GF-D8 (cell line): ENCODE results near the gene GABRP.
"Not testable (repeated sequence)": the region's sequence is repeated elsewhere in the genome, so short reads cannot be mapped to it uniquely, and the experiment has no call there.

Experiments
- DNase-seq: peaks from one replicate; lab custom pipeline; 2025; lab: John Stamatoyannopoulos, UW

GABRP gene

GRCh38 chr5:170755679-170756456, 27.7 kb upstream of the GABRP start:
- no peak for DNase-seq

GRCh38 chr5:170756691-170757090, 26.8 kb upstream of the GABRP start:
- DNase-seq = no peak

GRCh38 chr5:170757182-170757601, 26.3 kb upstream of the GABRP start:
- DNase-seq = no peak

GRCh38 chr5:170757669-170758068, 25.9 kb upstream of the GABRP start:
- no peak for DNase-seq

GRCh38 chr5:170758481-170758880, 25.0 kb upstream of the GABRP start:
- DNase-seq = no peak

- DNase-seq = no peak
Measured at GRCh38 chr5:170760113-170760512, 23.4 kb upstream of the GABRP start.

GRCh38 chr5:170761048-170761707, 22.3 kb upstream of the GABRP start:
- DNase-seq = no peak

- no peak for DNase-seq
Measured at GRCh38 chr5:170761708-170762066, 21.8 kb upstream of the GABRP start.

- DNase-seq = not testable (repeated sequence)
Measured at GRCh38 chr5:170762298-170762697, 21.2 kb upstream of the GABRP start.

GRCh38 chr5:170765868-170766267, 17.7 kb upstream of the GABRP start:
- not testable (repeated sequence) for DNase-seq

- DNase-seq = no peak
Measured at GRCh38 chr5:170769246-170769645, 14.3 kb upstream of the GABRP start.

GRCh38 chr5:170769898-170770416, 13.6 kb upstream of the GABRP start:
- no peak for DNase-seq

- DNase-seq = no peak
Measured at GRCh38 chr5:170771496-170771895, 12.0 kb upstream of the GABRP start.

GRCh38 chr5:170773024-170773985, 10.2 kb upstream of the GABRP start:
- no peak for DNase-seq

GRCh38 chr5:170774831-170775230, 8.7 kb upstream of the GABRP start:
- DNase-seq = no peak

- no peak for DNase-seq
Measured at GRCh38 chr5:170781946-170782345, 1.6 kb upstream of the GABRP start.

- no peak for DNase-seq
Measured at GRCh38 chr5:170782438-170782837, 1.1 kb upstream of the GABRP start.

GRCh38 chr5:170785416-170785815, 1.9 kb downstream of the GABRP start:
- no peak for DNase-seq

- no peak for DNase-seq
Measured at GRCh38 chr5:170787216-170787615, 3.7 kb downstream of the GABRP start.

- no peak for DNase-seq
Measured at GRCh38 chr5:170788626-170789304, 5.2 kb downstream of the GABRP start.

GRCh38 chr5:170791325-170791954, 7.9 kb downstream of the GABRP start:
- DNase-seq = no peak
